ENCODE measurements around the gene ERC2.

DNA sequence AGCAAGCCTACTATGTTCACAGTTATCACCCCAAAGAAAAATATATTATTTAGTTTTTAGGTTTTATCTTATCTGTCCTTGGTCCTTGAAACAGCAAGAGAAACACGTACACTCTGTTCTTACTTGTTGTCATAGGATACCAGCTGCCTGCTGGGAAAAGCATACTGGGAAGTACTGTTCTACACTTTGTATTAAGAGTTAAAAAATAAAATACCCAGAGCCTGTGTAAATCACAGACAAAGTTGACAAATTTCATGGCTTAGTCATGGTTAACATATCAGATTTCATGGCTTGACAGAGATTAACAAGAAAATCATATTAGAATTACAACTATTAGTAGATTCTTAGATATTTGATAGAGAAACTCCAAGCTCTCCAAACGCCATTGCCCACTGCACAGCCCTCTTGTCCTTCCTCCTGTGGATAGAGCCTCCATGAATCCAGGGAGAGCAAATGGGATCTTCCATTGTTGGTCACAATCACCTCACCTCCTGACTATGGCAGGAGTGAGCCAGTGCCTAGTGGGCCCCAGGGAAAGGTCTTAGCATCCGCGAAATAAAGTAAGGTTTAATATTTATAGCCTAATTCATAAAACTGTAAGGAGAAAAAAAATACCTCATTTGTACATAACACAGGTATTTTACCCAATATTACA, 853.1 kb downstream of the ERC2 start:
- TF ChIP-seq EP300 (IDR thresholded peaks at IDR 0.05; ENCODE audit: low read depth in 2 of 2, low read length in 2 of 2) (no peak), EP300 (CRISPR knock-in tag; IDR thresholded peaks at IDR 0.05; ENCODE audit: borderline replicate concordance) (no peak), ZSCAN31 (CRISPR knock-in tag; IDR thresholded peaks at IDR 0.05; ENCODE audit: low read depth) (no peak), PHF8 (CRISPR knock-in tag; IDR thresholded peaks at IDR 0.05) (no peak), SIN3B (IDR thresholded peaks at IDR 0.05; ENCODE audit: low read length) (no peak), RELA (CRISPR knock-in tag; IDR thresholded peaks at IDR 0.05) (no peak), SMARCE1 (IDR thresholded peaks at IDR 0.05; ENCODE audit: borderline replicate concordance) (no peak), POLR2A (IDR thresholded peaks at IDR 0.05; ENCODE audit: insufficient read depth in 1 of 2, low read depth in 2 of 2, low read length in 2 of 2) (no peak), ZBTB33 (CRISPR knock-in tag; IDR thresholded peaks at IDR 0.05) (no peak)
- TF ChIP-seq, protein P1, sequence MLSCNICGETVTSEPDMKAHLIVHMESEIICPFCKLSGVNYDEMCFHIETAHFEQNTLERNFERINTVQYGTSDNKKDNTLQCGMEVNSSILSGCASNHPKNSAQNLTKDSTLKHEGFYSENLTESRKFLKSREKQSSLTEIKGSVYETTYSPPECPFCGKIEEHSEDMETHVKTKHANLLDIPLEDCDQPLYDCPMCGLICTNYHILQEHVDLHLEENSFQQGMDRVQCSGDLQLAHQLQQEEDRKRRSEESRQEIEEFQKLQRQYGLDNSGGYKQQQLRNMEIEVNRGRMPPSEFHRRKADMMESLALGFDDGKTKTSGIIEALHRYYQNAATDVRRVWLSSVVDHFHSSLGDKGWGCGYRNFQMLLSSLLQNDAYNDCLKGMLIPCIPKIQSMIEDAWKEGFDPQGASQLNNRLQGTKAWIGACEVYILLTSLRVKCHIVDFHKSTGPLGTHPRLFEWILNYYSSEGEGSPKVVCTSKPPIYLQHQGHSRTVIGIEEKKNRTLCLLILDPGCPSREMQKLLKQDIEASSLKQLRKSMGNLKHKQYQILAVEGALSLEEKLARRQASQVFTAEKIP (CRISPR knock-in tag; IDR thresholded peaks at IDR 0.05; ENCODE audit: borderline replicate concordance): no peak
- TF ChIP-seq, protein P2, sequence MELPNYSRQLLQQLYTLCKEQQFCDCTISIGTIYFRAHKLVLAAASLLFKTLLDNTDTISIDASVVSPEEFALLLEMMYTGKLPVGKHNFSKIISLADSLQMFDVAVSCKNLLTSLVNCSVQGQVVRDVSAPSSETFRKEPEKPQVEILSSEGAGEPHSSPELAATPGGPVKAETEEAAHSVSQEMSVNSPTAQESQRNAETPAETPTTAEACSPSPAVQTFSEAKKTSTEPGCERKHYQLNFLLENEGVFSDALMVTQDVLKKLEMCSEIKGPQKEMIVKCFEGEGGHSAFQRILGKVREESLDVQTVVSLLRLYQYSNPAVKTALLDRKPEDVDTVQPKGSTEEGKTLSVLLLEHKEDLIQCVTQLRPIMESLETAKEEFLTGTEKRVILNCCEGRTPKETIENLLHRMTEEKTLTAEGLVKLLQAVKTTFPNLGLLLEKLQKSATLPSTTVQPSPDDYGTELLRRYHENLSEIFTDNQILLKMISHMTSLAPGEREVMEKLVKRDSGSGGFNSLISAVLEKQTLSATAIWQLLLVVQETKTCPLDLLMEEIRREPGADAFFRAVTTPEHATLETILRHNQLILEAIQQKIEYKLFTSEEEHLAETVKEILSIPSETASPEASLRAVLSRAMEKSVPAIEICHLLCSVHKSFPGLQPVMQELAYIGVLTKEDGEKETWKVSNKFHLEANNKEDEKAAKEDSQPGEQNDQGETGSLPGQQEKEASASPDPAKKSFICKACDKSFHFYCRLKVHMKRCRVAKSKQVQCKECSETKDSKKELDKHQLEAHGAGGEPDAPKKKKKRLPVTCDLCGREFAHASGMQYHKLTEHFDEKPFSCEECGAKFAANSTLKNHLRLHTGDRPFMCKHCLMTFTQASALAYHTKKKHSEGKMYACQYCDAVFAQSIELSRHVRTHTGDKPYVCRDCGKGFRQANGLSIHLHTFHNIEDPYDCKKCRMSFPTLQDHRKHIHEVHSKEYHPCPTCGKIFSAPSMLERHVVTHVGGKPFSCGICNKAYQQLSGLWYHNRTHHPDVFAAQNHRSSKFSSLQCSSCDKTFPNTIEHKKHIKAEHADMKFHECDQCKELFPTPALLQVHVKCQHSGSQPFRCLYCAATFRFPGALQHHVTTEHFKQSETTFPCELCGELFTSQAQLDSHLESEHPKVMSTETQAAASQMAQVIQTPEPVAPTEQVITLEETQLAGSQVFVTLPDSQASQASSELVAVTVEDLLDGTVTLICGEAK (IDR thresholded peaks at IDR 0.05): no peak
- TF ChIP-seq, protein P2 (CRISPR knock-in tag; IDR thresholded peaks at IDR 0.05): no peak
- TF ChIP-seq, protein P3, sequence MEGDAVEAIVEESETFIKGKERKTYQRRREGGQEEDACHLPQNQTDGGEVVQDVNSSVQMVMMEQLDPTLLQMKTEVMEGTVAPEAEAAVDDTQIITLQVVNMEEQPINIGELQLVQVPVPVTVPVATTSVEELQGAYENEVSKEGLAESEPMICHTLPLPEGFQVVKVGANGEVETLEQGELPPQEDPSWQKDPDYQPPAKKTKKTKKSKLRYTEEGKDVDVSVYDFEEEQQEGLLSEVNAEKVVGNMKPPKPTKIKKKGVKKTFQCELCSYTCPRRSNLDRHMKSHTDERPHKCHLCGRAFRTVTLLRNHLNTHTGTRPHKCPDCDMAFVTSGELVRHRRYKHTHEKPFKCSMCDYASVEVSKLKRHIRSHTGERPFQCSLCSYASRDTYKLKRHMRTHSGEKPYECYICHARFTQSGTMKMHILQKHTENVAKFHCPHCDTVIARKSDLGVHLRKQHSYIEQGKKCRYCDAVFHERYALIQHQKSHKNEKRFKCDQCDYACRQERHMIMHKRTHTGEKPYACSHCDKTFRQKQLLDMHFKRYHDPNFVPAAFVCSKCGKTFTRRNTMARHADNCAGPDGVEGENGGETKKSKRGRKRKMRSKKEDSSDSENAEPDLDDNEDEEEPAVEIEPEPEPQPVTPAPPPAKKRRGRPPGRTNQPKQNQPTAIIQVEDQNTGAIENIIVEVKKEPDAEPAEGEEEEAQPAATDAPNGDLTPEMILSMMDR (CRISPR knock-in tag; IDR thresholded peaks at IDR 0.05): no peak
